Osteoblast (primary cell): Measurements from ENCODE around the gene STAMBP. TPM values are rescaled to one million over a fixed set of nuclear protein-coding genes. Genes with fewer than 3 reads are reported as not detected.

Experiments used
- DNase-seq: peaks from one replicate; pipeline ENCODE4 v3.0.0; 2011; ENCODE audit warnings: low spot score, mixed read lengths; ENCODE audit not compliant: insufficient read length; ENCODE audit errors: missing footprints
- H2AFZ ChIP-seq: 2 replicates; pipeline ENCODE4 v1.6.0; 2011; ENCODE audit warnings: mild to moderate bottlenecking, low read length
- H3K27ac ChIP-seq: 2 replicates; pipeline ENCODE4 v1.5.1; 2011; ENCODE audit warnings: mild to moderate bottlenecking, low read depth, low read length, moderate library complexity
- H3K27me3 ChIP-seq: 2 replicates; pipeline ENCODE4 v1.6.0; 2012; ENCODE audit warnings: mild to moderate bottlenecking, control low read depth, inconsistent platforms, low read length, moderate library complexity; ENCODE audit not compliant: insufficient read depth
- H3K36me3 ChIP-seq: 2 replicates; pipeline ENCODE4 v1.5.1; 2011; ENCODE audit warnings: mild to moderate bottlenecking, low read length, control low read depth, moderate library complexity; ENCODE audit not compliant: insufficient read depth
- H3K4me1 ChIP-seq: 2 replicates; pipeline ENCODE4 v1.5.1; 2011; ENCODE audit warnings: mild to moderate bottlenecking, low read length, control low read depth, moderate library complexity; ENCODE audit not compliant: insufficient read depth
- H3K4me2 ChIP-seq: 2 replicates; pipeline ENCODE4 v1.6.0; 2011; ENCODE audit warnings: mild to moderate bottlenecking, low read length; ENCODE audit not compliant: insufficient read depth
- H3K4me3 ChIP-seq: fragments of 200-600 bp; sonication (generic); 3 replicates; pipeline ENCODE4 v1.5.1; 2012; ENCODE audit warnings: mild to moderate bottlenecking, low read length, inconsistent platforms; ENCODE audit not compliant: insufficient read depth
- H3K79me2 ChIP-seq: 2 replicates; pipeline ENCODE4 v1.6.0; 2012; ENCODE audit warnings: mild to moderate bottlenecking, low read length, control low read depth, inconsistent platforms; ENCODE audit not compliant: insufficient read depth
- H3K9me3 ChIP-seq: 2 replicates; pipeline ENCODE4 v1.5.1; 2011; ENCODE audit warnings: low read depth, low read length, control low read depth
- H4K20me1 ChIP-seq: 2 replicates; pipeline ENCODE4 v1.6.0; 2012; ENCODE audit warnings: mild to moderate bottlenecking, low read length, control low read depth; ENCODE audit not compliant: insufficient read depth
- total RNA-seq: library from RNA; depleted of rRNA; stranded (reverse); fragments of >200 nt; gene quantifications from 2 replicates; pipeline ENCODE4 v1.2.3, GENCODE V29; 2012
- TF ChIP-seq, protein P1 (sequence below): IDR thresholded peaks from 2 replicates; pipeline ENCODE4 v1.5.1; 2011; ENCODE audit warnings: mild to moderate bottlenecking, low read depth, low read length, moderate library complexity; ENCODE audit errors: extremely low read depth

STAMBP gene
- total RNA-seq, 1 donor = 23.2 TPM

- Histone ChIP-seq H4K20me1 (no peaks in the 10 kb centered on the region), H3K27me3 (peaks cover 17% of the 10 kb centered on the region), H3K36me3 (no peaks in the 10 kb centered on the region), H3K27ac (no peak overlapping the region), H3K4me3 (no peak overlapping the region), H3K4me1 (peaks cover 6% of the 10 kb centered on the region), H3K9me3 (no peaks in the 10 kb centered on the region), H2AFZ (no peak overlapping the region), H3K4me2 (no peak overlapping the region), H3K79me2 (no peaks in the 10 kb centered on the region)
- TF ChIP-seq, protein P1, sequence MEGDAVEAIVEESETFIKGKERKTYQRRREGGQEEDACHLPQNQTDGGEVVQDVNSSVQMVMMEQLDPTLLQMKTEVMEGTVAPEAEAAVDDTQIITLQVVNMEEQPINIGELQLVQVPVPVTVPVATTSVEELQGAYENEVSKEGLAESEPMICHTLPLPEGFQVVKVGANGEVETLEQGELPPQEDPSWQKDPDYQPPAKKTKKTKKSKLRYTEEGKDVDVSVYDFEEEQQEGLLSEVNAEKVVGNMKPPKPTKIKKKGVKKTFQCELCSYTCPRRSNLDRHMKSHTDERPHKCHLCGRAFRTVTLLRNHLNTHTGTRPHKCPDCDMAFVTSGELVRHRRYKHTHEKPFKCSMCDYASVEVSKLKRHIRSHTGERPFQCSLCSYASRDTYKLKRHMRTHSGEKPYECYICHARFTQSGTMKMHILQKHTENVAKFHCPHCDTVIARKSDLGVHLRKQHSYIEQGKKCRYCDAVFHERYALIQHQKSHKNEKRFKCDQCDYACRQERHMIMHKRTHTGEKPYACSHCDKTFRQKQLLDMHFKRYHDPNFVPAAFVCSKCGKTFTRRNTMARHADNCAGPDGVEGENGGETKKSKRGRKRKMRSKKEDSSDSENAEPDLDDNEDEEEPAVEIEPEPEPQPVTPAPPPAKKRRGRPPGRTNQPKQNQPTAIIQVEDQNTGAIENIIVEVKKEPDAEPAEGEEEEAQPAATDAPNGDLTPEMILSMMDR = peak; percentile 87
- no peak for DNase-seq
These were observed 4.7 kb upstream of the STAMBP start for GRCh38 chr2:73823916-73824523.

DNA sequence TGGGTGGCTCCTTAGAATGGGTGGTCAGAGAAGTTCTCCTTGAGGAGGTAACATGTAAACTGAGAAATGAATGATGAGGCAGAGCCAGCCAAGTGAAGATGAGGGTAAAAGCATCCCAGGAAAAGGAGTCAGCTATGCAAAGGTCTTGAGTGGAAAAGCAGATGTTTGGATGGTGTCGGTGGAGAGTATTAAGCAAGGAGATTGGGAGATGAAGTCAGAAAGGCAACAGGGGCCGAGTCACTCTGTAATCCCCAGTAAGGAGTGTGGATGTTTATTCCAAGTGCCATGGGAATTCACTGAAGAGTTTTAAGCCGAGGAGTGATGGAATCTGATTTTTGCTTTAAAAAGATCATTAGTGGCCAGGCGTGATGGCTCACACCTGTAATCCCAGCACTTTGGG, 3.4 kb upstream of the STAMBP start:
- Histone ChIP-seq H3K36me3 (no peaks in the 10 kb centered on the region), H3K79me2 (peaks cover 8% of the 10 kb centered on the region), H3K9me3 (no peaks in the 10 kb centered on the region), H3K4me1 (peaks cover 17% of the 10 kb centered on the region), H3K4me2 (no peak overlapping the region), H3K4me3 (no peak overlapping the region), H3K27me3 (peaks cover 11% of the 10 kb centered on the region), H4K20me1 (no peaks in the 10 kb centered on the region), H3K27ac (no peak overlapping the region), H2AFZ (no peak overlapping the region)
- no peak for DNase-seq
- TF ChIP-seq, protein P1 = no peak

- Histone ChIP-seq H2AFZ (no peak overlapping the region), H3K79me2 (peaks cover 14% of the 10 kb centered on the region), H3K27ac (no peak overlapping the region), H3K4me3 (no peak overlapping the region), H3K9me3 (no peaks in the 10 kb centered on the region), H3K27me3 (no peaks in the 10 kb centered on the region), H3K36me3 (peaks cover 6% of the 10 kb centered on the region), H4K20me1 (no peaks in the 10 kb centered on the region), H3K4me1 (peaks cover 30% of the 10 kb centered on the region), H3K4me2 (no peak overlapping the region)
- TF ChIP-seq, protein P1 = peak; percentile 51
- DNase-seq = no peak
These were observed 1.7 kb upstream of the STAMBP start for GRCh38 chr2:73827018-73827417.

- peak overlapping the region; percentile 94 for H2AFZ ChIP-seq
- DNase-seq = no peak
- H3K4me2 ChIP-seq = peak overlapping the region; percentile 96
- TF ChIP-seq, protein P1 = no peak
- peaks cover 18% of the 10 kb centered on the region for H3K79me2 ChIP-seq
- peaks cover 13% of the 10 kb centered on the region for H3K36me3 ChIP-seq
- peaks cover 3% of the 10 kb centered on the region for H4K20me1 ChIP-seq
- peaks cover 30% of the 10 kb centered on the region for H3K4me1 ChIP-seq
- peak overlapping the region; percentile 90 for H3K4me3 ChIP-seq
- H3K27ac ChIP-seq = no peak overlapping the region
- no peaks in the 10 kb centered on the region for H3K9me3 ChIP-seq
- no peaks in the 10 kb centered on the region for H3K27me3 ChIP-seq
These were observed 937 bp upstream of the STAMBP start for GRCh38 chr2:73827660-73828388.
